SU-DHL-6 (cell line): ENCODE results near the gene PRKCA.

Experiments used
- H2AFZ ChIP-seq: fragments of 200-600 bp; sonication (generic); 2 replicates; pipeline ENCODE4 v1.6.1; 2014; ENCODE audit warnings: low read depth, mild to moderate bottlenecking, moderate library complexity, mixed read lengths, antibody characterized with exemption, low read length; ENCODE audit not compliant: severe bottlenecking
- H3F3A ChIP-seq: fragments of 200-600 bp; shearing (Covaris generic); 2 replicates; pipeline ENCODE4 v1.6.0; 2016; ENCODE audit warnings: antibody characterized with exemption, mild to moderate bottlenecking; ENCODE audit not compliant: insufficient read depth
- H3K27ac ChIP-seq: fragments of 200-600 bp; sonication (generic); 2 replicates; pipeline ENCODE4 v1.5.1; 2016; ENCODE audit warnings: low read depth, mild to moderate bottlenecking, low read length, moderate library complexity, mixed read lengths
- H3K27me3 ChIP-seq: fragments of 200-600 bp; sonication (generic), shearing (Covaris generic); 2 replicates; pipeline ENCODE4 v1.6.0; 2014; ENCODE audit warnings: mild to moderate bottlenecking, low read length
- H3K36me3 ChIP-seq: fragments of 200-600 bp; sonication (generic); 2 replicates; pipeline ENCODE4 v1.6.1; 2014; ENCODE audit warnings: mild to moderate bottlenecking, low read length, mixed read lengths
- H3K4me2 ChIP-seq: fragments of 300-600, 200-600 bp; shearing (Covaris generic), sonication (generic); 2 replicates; pipeline ENCODE4 v1.6.0; 2014; ENCODE audit warnings: low read length, low read depth, mild to moderate bottlenecking; ENCODE audit not compliant: poor library complexity, severe bottlenecking
- H3K4me3 ChIP-seq: fragments of 200-600 bp; sonication (generic); 2 replicates; pipeline ENCODE4 v1.5.1; 2014; ENCODE audit warnings: antibody characterized with exemption, low read length, mild to moderate bottlenecking, mixed read lengths; ENCODE audit not compliant: insufficient read depth, poor library complexity, severe bottlenecking
- H3K79me2 ChIP-seq: fragments of 200-600 bp; sonication (generic); 2 replicates; pipeline ENCODE4 v1.6.1; 2014; ENCODE audit warnings: mild to moderate bottlenecking, low read length, moderate library complexity; ENCODE audit not compliant: insufficient read depth
- H3K9ac ChIP-seq: fragments of 200-600 bp; sonication (generic); 2 replicates; pipeline ENCODE4 v1.7.0; 2014; ENCODE audit warnings: mild to moderate bottlenecking, low read length
- H3K9me2 ChIP-seq: fragments of 200-600 bp; sonication (generic); replicated peaks from 2 replicates; pipeline ENCODE4 v1.6.1; 2014; ENCODE audit warnings: low read length; ENCODE audit not compliant: insufficient read depth
- H3K9me3 ChIP-seq: fragments of 200-600 bp; sonication (generic); 2 replicates; pipeline ENCODE4 v1.6.1; 2014; ENCODE audit warnings: low read length, mixed read lengths; ENCODE audit not compliant: insufficient read depth
- H4K20me1 ChIP-seq: fragments of 200-600 bp; sonication (generic); 2 replicates; pipeline ENCODE4 v1.6.1; 2014; ENCODE audit warnings: low read depth, mild to moderate bottlenecking, antibody characterized with exemption, low read length, moderate library complexity, mixed read lengths
- CTCF ChIP-seq: fragments of 200-600 bp; sonication (generic); IDR thresholded peaks from one replicate; pipeline ENCODE4 v1.5.1; 2017; ENCODE audit warnings: antibody characterized with exemption, mild to moderate bottlenecking, low read length, moderate library complexity; ENCODE audit not compliant: insufficient read depth, poor library complexity, severe bottlenecking
- EZH2phosphoT487 ChIP-seq: fragments of 200-600 bp; sonication (generic), shearing (Covaris generic); conservative IDR thresholded peaks from 2 replicates; pipeline ENCODE4 v1.6.1; 2018; ENCODE audit warnings: mild to moderate bottlenecking, antibody characterized with exemption, low read length, moderate library complexity, mixed read lengths

Gene PRKCA

GRCh38 chr17:66507982-66508760, 205.8 kb downstream of the PRKCA start:
- Histone ChIP-seq H4K20me1 (no peaks in the 10 kb centered on the region), H3K27ac (no peak overlapping the region), H3K79me2 (peaks cover 94% of the 10 kb centered on the region), H3F3A (no peaks in the 10 kb centered on the region), H3K9me3 (no peaks in the 10 kb centered on the region), H3K9me2 (no peaks in the 10 kb centered on the region), H3K36me3 (no peaks in the 10 kb centered on the region), H3K27me3 (no peaks in the 10 kb centered on the region), H3K4me3 (no peak overlapping the region), H3K9ac (no peak overlapping the region), H2AFZ (no peak overlapping the region), H3K4me2 (no peak overlapping the region)
- TF ChIP-seq CTCF (no peak), EZH2phosphoT487 (no peak)

- Histone ChIP-seq H3K9ac (no peak overlapping the region), H3K27me3 (no peaks in the 10 kb centered on the region), H3K27ac (no peak overlapping the region), H3K79me2 (peaks cover 90% of the 10 kb centered on the region), H3K9me3 (no peaks in the 10 kb centered on the region), H3K4me2 (no peak overlapping the region), H2AFZ (no peak overlapping the region), H3K4me3 (no peak overlapping the region), H3K9me2 (no peaks in the 10 kb centered on the region), H3K36me3 (peaks cover 4% of the 10 kb centered on the region; the same call in 1 of the 2 replicates), H3F3A (no peaks in the 10 kb centered on the region), H4K20me1 (no peaks in the 10 kb centered on the region)
- TF ChIP-seq EZH2phosphoT487 (no peak), CTCF (no peak)
Observed at GRCh38 chr17:66508896-66509844, 206.8 kb downstream of the PRKCA start.

GRCh38 chr17:66509926-66510325, 207.5 kb downstream of the PRKCA start:
- Histone ChIP-seq H3K36me3 (peaks cover 7% of the 10 kb centered on the region; the same call in 1 of the 2 replicates), H3K9me2 (no peaks in the 10 kb centered on the region), H3K4me3 (no peak overlapping the region), H3K79me2 (peaks cover 86% of the 10 kb centered on the region), H3F3A (no peaks in the 10 kb centered on the region), H3K9me3 (no peaks in the 10 kb centered on the region), H3K4me2 (no peak overlapping the region), H3K9ac (no peak overlapping the region), H2AFZ (no peak overlapping the region), H3K27ac (no peak overlapping the region), H3K27me3 (no peaks in the 10 kb centered on the region), H4K20me1 (no peaks in the 10 kb centered on the region)
- no peak for TF ChIP-seq CTCF
- TF ChIP-seq EZH2phosphoT487: no peak
